Natural killer cell treated with Interleukin-12 subunit alpha and Interleukin-12 subunit beta and Interleukin-15 and Interleukin-18, amount 100 ng/mL, for 72 hours (primary cell): ENCODE data around the gene RAB3GAP2. TPM values are rescaled to one million over a fixed set of nuclear protein-coding genes. Genes with fewer than 3 reads are reported as not detected.
A peak's percentile ranks its signal among the peaks of the same experiment; 100 is the strongest.
"Not testable (repeated sequence)": the region's sequence is repeated elsewhere in the genome, so short reads cannot be mapped to it uniquely, and the experiment has no call there.

ENCODE experiments used
- ATAC-seq, 2 donors: fragments of 150-1000 bp; cut with Tn5 transposase in 1 of 2; sonication (Bioruptor Pico), chemical (Tn5 transposase) in 1 of 2; 2 replicates each; pipeline ENCODE4 v1.10.0; 2021
- DNase-seq: peaks from one replicate; pipeline ENCODE4 v3.0.0; 2022; ENCODE audit warnings: low spot score
- H3K27ac Mint-ChIP-seq, 2 donors: 1 replicate in 1 of 2; 2 replicates in 1 of 2; pipeline ENCODE4 v1.8.0; 2022; ENCODE audit warnings: mixed read lengths in 2 of 2, mild to moderate bottlenecking in 1 of 2, moderate library complexity in 1 of 2
- H3K27me3 Mint-ChIP-seq, 2 donors: 1 replicate in 1 of 2; 2 replicates in 1 of 2; pipeline ENCODE4 v1.8.0; 2022; ENCODE audit warnings: mixed read lengths in 2 of 2
- H3K36me3 Mint-ChIP-seq: one replicate; pipeline ENCODE4 v1.8.0; 2022; ENCODE audit warnings: mixed read lengths
- H3K4me1 Mint-ChIP-seq, 2 donors: 1 replicate in 1 of 2; 2 replicates in 1 of 2; pipeline ENCODE4 v1.8.0; 2022; ENCODE audit warnings: low read depth in 2 of 2, mixed read lengths in 2 of 2, mild to moderate bottlenecking in 1 of 2
- H3K4me3 Mint-ChIP-seq: one replicate; pipeline ENCODE4 v1.8.0; 2022; ENCODE audit warnings: mixed read lengths
- H3K9me3 Mint-ChIP-seq: 2 replicates; pipeline ENCODE4 v1.8.0; 2022; ENCODE audit warnings: mixed read lengths
- total RNA-seq, 2 donors: library from RNA; stranded (reverse); gene quantifications; one replicate each; pipeline ENCODE4 v1.2.3, GENCODE V29; 2022

Gene RAB3GAP2
- total RNA-seq, 2 donors from 2014 or later = 50.0 to 63.7 TPM

DNA sequence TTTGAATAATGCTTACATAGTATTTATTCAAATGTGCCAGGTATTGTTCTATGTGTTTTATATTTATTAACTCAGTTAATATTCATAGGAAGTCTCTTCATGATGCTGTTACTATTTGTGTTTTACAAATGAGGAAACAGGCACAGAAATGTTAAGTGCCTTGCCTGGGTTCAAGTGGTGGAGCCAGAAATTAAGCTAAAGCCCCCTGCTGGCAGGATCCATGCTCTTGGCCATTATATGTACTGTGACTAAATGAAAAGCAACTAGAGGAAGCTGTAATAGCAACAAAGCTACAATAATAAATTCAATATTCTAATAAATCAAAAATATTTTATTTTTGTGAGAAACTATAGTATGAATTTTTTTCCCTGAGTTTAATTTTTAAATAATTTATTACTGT, 148.4 kb downstream of the RAB3GAP2 start:
- peaks cover 3 to 5% of the 10 kb centered on the region in 2 donors for H3K4me1 Mint-ChIP-seq
- no peak overlapping the region for H3K27ac Mint-ChIP-seq
- no peaks in the 10 kb centered on the region for H3K9me3 Mint-ChIP-seq
- DNase-seq = no peak
- no peak overlapping the region for H3K4me3 Mint-ChIP-seq
- H3K36me3 Mint-ChIP-seq = peaks cover 4% of the 10 kb centered on the region
- H3K27me3 Mint-ChIP-seq = no peaks in the 10 kb centered on the region
- ATAC-seq = no peak

DNA sequence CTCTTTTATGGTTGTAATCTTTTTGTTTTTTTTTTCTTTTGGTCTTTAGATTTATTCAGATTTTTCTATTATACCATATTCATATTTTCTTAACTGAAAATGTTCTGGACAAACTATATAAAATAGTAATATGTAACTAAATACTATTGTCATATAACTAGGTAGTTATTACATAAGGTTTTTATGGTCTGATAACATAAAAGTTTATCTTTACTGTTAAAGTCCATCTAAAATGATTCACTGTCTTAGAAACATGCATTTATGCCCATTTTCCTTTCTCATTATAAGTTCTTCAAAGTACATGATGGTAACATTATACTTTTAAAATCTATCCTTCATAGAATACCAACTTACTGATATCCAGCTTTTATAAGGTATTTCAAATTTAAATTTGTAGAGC, 149.2 kb downstream of the RAB3GAP2 start:
- peaks cover 4% of the 10 kb centered on the region for H3K36me3 Mint-ChIP-seq
- peaks cover 3 to 5% of the 10 kb centered on the region in 2 donors for H3K4me1 Mint-ChIP-seq
- no peaks in the 10 kb centered on the region for H3K27me3 Mint-ChIP-seq
- no peak overlapping the region for H3K4me3 Mint-ChIP-seq
- ATAC-seq (no peak), DNase-seq (no peak)
- H3K27ac Mint-ChIP-seq = no peak overlapping the region
- H3K9me3 Mint-ChIP-seq = no peaks in the 10 kb centered on the region

DNA sequence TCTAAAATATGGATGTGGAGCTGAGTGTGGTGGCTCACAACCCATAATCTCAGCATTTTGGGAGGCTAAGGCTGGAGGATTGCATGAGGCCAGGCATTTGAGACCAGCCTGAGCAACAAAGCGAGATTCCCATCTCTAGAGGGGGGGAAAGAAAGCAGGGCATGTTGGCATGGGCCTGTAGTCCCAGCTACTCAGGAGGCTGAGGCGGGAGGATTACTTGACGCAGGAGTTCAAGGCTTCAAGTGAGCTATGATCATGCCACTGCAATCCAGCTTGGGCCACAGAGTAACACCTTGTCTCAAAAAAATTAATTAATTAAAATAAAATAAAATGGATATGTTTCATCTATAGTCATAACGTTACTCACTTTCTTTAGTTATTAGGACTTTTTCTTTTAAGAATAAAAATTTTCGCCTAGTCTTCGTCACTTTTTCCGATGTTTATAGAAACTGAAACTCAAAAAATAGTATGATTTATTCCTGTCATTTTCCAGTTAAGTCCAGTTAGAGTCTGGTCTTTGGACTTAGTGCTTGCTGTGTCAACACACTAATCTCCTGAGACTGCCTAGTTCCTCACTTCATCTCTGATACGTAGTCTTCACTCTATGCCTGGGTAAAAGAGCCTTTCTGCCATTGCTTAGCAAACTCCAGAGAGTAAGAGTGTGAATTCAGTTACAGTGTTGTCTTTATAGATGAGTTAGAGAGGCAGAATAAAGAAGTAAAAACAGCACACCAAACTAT, 150.3 kb downstream of the RAB3GAP2 start:
- Mint-ChIP-seq H3K4me1 (peaks cover 0 to 5% of the 10 kb centered on the region in 2 donors), H3K27me3 (no peaks in the 10 kb centered on the region), H3K27ac (peak overlapping the region in 1 of 2 donors; percentile 60), H3K9me3 (no peaks in the 10 kb centered on the region), H3K36me3 (peaks cover 4% of the 10 kb centered on the region), H3K4me3 (no peak overlapping the region)
- ATAC-seq (no peak), DNase-seq (no peak)

DNA sequence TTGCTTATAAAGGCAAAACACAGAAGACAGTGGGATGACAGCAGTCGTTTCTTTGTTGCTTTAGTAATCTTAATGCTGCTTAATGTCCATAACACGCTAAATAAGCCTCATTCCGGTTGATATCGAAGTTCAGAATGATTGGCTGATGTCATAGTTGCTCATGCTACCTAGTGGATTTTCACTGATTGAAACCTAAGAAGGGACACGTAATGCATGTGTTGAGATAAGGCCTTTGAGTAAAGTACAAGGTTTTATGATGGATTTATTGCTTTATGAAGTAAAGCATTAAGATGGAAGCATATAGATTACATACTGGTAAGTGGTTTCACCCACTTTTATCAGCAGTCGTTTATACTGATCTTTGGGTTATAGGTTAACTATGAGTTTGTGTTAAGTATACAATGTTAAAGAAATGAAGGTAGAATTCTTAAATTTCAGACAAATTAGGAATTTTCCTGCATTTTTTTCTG, 153.2 kb downstream of the RAB3GAP2 start:
- peaks cover under 1 to 2% of the 10 kb centered on the region in 2 donors for H3K4me1 Mint-ChIP-seq
- no peaks in the 10 kb centered on the region for H3K9me3 Mint-ChIP-seq
- H3K27me3 Mint-ChIP-seq = no peaks in the 10 kb centered on the region
- ATAC-seq (no peak), DNase-seq (no peak)
- no peak overlapping the region for H3K27ac Mint-ChIP-seq
- H3K4me3 Mint-ChIP-seq = no peak overlapping the region
- H3K36me3 Mint-ChIP-seq = peaks cover 2% of the 10 kb centered on the region

DNA sequence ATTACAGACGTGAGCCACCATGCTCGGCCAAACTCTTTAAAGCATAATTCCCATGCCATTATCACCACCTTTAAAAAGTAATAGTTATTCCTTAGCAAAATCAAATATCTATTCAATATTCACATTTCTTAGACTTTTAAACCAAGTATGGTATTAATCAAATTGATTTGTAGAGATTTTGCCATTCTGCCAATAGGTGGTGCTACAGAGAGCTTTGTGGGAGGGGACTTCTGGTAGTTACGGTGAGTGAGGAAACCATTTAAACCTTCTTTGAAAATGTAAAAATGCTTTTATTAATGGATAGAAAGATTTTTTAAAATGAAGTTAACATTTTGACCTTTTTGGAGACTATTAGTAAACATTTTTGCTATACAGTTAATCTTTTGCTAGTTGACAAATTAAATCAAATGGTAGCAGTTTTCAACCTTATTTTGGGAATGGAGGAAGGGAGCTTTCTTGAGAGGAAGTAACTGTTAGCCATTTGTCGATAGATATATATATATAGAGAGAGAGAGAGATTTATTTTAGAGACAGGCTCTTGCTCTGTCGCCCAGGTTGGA, 159.0 kb downstream of the RAB3GAP2 start:
- H3K4me1 Mint-ChIP-seq = peaks cover 8% of the 10 kb centered on the region in 2 donors
- no peaks in the 10 kb centered on the region for H3K27me3 Mint-ChIP-seq
- ATAC-seq = no peak
- H3K4me3 Mint-ChIP-seq = peak overlapping the region; percentile 69
- peak overlapping the region; percentile 38 to 65 for H3K27ac Mint-ChIP-seq
- DNase-seq = peak; percentile 67
- H3K36me3 Mint-ChIP-seq = peaks cover 5% of the 10 kb centered on the region
- H3K9me3 Mint-ChIP-seq = no peaks in the 10 kb centered on the region

GRCh38 chr1:220112600-220112999, 159.7 kb downstream of the RAB3GAP2 start:
- not testable (repeated sequence) for H3K4me1 Mint-ChIP-seq, H3K9me3 Mint-ChIP-seq, H3K36me3 Mint-ChIP-seq, H3K27me3 Mint-ChIP-seq, DNase-seq, H3K27ac Mint-ChIP-seq, ATAC-seq, H3K4me3 Mint-ChIP-seq

- H3K4me3 Mint-ChIP-seq, H3K9me3 Mint-ChIP-seq, ATAC-seq, H3K4me1 Mint-ChIP-seq, H3K27me3 Mint-ChIP-seq, H3K27ac Mint-ChIP-seq, DNase-seq: not testable (repeated sequence)
- peaks cover 13% of the 10 kb centered on the region for H3K36me3 Mint-ChIP-seq
Observed at GRCh38 chr1:220110473-220110872, 161.8 kb downstream of the RAB3GAP2 start.

DNA sequence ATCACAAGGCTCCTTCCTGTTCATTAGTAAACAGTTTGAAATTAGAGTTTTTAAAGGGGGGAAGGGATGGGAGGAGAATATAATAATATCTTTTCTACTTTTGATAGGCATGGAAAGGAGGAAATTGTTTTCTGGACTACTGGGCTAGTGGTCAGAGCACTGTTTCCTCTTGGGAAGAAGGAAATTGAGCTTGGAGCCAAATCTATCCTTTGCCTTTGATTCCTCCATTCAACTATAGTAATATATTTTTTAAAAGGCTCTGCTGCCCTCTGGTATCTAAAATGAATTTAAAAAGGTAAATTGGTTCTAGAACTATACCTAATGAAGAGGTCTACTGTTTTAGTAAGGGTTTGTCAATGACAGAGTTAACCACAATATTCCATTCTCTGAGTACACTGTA, 172.4 kb downstream of the RAB3GAP2 start:
- no peak for ATAC-seq
- Mint-ChIP-seq H3K27me3 (no peaks in the 10 kb centered on the region), H3K9me3 (no peaks in the 10 kb centered on the region), H3K27ac (no peak overlapping the region), H3K4me3 (no peak overlapping the region), H3K36me3 (peaks cover 11% of the 10 kb centered on the region), H3K4me1 (peaks cover 9 to 10% of the 10 kb centered on the region in 2 donors)
- no peak for DNase-seq

Other genes starting within 250 kb of the RAB3GAP2 start
- 100 to 1,000 TPM; 134 to 136 TPM for gene EPRS1, start 225.9 kb downstream of the RAB3GAP2 start, total RNA-seq
- gene BPNT1, start 182.7 kb downstream of the RAB3GAP2 start, total RNA-seq = 10 to 100 TPM; 29.8 to 32.2 TPM
- gene IARS2, start 178.3 kb downstream of the RAB3GAP2 start, total RNA-seq = 10 to 100 TPM; 47.5 to 53.8 TPM